T-helper 2 cell (primary cell): ENCODE data around the gene SYMPK.
"Not testable (repeated sequence)": the region's sequence is repeated elsewhere in the genome, so short reads cannot be mapped to it uniquely, and the experiment has no call there.

Experiments
- DNase-seq, 5 experiments: peaks; one replicate each; pipeline versions ENCODE4 v3.0.0 to v3.0.0-alpha.2; 2012 to 2022

The SYMPK gene

DNA sequence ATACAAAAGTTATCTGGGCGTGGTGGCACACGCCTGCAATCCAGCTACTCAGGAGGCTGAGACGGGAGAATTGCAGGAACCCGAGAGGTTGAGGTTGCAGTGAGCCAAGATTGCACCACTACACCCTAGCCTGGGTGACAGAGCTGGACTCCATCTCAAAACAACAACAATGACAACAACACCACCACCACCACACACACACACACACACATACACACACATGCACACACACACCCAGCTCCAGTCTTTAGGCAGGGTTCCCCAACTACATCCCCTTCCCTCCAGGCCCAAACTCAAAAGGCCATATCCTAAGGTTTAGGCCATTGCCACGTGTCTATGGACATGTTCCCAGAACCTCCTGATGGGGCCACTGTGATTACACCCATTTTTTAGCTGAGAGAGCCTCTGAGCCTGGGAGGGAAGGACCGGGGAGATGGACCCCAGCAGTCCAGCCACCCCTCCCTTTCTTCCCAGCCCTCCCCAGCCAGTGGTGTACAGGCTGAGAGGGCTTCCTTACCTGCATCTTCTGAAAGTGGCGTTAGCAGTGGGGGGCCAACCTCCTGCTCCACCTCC lies 61.3 kb downstream of the SYMPK start:
- DNase-seq = no peak

DNA sequence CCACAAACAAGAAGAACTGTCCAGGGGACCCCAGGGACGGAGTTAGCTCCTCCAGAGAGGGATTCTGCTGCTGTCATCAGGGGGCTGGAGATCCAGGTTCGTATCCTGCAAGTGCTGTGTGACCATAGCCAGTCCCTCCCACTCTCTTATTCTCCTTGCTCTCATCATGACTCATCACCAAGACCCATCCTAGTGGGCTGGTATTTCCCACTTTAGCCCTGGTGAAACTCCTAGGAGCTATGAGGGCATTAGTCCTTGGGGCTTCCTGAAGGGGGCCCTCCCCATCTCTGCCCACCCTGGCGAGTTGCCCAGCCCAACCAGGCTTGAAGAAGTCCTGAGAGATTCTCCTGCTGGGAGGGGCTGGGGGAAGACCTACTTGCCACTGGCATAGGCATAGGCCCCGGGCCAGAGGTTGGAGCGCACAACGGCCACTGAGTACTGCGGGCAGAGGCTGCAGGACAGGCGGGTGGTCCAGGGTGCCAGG lies 62.8 kb downstream of the SYMPK start:
- DNase-seq = no peak

DNA sequence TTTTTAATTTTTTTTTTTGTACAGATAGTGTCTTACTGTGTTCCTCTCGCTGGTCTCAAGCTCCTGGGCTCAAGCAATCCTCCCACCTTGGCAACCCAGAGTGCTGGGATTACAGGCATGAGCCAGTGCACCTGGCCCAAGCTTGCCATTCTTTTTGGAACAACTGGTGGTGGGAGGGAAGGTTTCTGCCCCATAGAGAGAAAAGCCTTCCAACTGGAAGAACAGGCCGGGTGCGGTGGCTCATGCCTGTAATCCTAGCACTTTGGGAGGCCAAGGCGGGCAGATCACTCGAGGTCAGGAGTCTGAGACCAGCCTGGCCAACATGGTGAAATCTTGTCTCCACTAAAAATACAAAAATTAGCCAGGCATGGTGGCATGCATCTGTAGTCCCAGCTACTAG lies 63.4 kb downstream of the SYMPK start:
- DNase-seq = not testable (repeated sequence)

DNA sequence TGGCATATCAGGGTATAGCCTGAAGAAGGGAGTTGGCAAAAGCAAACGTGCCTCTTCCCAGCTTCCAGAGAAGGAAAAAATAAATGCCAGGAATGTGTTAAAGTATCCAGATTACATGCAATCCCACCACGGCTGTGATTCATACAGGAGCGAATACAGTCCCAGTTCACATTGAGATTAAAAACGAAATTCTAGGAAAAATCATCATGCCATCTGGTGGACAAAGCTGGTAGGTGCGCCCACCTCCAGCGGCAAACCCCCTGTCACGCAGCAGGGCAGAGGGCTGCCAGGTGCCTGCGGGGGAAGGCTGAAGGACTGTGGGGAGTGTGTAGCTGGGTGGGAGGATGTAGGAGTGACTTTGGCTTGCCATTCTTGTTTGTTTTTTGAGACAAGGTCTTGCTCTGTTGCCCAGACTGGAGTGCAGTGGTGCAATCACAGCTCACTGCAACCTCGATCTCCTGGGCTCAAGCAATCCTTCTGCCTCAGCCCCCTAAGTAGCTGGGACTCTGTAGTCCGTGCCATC lies 63.9 kb downstream of the SYMPK start:
- peak; percentile 26 to 54 (median 48) for DNase-seq

DNA sequence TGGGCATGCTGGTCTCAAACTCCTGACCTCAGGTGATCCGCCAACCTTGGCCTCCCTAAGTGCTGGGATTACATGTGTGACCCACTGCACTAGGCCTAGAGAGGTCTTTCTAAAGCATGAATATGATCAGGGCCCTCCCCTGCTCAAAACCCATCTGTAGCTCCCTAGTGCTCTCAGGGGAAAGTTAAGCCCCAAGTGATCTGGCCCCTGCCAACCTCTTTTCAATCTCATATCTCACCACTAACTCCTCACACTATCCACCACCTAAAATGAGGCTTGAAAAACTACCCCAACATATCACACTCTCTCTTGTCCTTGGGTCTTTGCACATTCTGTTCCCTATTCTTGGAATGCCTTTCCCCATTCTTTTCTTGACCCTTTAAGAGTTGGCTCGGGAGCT lies 68.3 kb downstream of the SYMPK start:
- DNase-seq = no peak

DNA sequence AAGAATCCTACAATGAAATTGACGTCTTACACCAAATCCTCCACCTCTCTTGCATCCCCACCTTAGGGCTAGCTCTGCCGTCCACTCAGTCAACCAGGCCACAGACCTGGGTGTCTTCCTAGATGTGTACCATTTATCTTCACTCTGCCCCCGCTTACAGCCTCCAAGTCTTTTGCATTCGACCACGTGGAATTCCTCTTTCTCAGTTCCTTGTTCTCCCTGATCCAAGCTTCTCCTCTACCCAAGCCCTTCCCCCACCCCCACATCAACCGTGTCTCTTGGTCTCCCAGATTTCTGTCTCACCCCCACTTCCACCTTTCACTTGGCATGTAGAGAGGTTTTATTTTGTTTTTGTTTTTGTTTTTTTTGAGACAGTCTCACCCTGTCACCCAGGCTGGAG lies 69.1 kb downstream of the SYMPK start:
- DNase-seq = no peak

DNA sequence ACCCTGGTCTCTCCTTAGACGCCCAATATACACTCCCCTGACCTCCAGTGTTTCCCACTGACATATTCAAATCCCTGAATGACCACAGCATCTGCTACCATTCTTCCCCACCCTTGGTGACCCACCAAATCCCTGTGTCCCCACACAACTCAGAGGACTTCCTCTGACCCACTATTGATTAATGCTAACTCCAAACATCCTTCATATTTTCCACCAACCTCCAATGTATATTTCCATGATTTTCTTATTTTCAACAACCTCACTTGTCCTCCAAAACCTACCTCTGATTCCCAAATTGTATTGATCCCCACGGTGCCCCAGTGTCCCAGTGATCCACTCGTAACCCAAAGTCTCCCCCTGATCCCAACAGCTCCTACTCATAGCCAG lies 69.8 kb downstream of the SYMPK start:
- DNase-seq = no peak

DNA sequence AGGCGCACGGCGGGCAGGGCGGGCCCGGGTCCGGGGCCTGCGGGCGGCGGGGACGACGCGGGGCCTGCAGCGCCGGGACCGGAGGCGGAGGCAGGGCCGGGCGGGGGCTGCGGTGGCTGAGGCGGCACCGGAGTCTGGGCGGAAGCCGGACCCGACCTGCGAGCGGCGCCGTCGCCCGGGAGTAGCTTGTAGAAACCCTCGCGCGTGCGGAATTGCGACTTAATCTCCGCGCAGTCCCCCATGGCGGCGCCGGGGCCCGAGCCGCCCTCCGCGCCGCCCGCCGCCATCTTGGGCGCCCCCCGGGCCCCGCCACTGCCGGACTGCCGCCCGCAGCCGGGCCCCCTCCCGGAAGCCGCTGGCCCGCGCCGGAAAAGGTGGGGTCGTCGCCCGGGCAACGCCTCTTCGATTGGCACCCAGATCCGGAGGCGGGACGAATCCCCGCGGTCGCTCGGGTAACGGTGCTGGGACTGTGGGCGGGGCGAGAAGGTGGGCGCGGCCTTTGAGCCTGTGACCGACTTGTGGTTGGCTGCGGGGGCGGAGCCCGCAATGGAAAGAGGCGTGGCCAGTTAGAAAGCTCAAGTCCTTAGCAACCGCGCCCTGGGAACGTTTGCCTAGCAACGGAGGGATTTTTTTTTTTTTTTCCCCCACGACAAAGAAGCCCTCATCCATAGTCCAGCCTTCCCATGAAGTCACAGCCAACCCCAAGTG lies 70.3 kb downstream of the SYMPK start, which contains the start of gene DMWD:
DMWD (minus strand) TSS at position 376 of the 708 bp plus-strand sequence; CDS start at position 287, 89 bp downstream.
- DNase-seq = peak; percentile 97 to 99 (median 99)

DNA sequence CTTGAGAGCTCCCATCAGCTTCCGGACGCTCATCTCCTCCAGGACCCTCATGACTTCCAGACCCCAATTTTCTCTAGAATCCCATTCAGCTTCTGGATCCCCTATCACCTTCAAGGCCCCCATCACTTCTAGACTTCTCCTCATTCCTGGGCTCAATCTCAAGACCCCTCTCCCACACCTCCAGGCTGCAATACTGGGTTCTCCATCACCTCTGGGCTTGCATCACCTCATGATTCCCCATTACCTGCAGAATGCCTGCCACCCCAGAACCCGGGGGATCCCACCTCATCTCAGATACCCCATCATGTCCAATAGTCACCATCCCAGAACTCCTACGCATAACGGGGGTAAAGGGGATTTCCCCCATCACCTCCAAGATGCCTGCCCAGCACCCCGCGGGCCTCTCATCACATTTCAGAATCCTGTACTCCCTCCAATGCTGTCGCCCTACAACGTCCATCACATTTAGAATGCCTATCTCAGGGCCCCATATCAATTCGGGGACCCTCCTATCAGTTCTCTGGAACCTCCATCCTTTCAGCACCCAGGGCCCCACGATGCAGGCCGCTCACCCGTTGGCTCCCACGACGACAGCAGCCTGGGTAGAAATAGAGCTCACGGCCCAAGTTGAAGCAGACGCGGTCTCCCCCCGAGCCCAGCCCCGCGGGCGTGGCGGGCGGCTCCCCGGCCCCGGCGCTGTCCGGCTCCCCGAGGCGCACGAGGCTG lies 71.0 kb downstream of the SYMPK start:
- DNase-seq = no peak

DNA sequence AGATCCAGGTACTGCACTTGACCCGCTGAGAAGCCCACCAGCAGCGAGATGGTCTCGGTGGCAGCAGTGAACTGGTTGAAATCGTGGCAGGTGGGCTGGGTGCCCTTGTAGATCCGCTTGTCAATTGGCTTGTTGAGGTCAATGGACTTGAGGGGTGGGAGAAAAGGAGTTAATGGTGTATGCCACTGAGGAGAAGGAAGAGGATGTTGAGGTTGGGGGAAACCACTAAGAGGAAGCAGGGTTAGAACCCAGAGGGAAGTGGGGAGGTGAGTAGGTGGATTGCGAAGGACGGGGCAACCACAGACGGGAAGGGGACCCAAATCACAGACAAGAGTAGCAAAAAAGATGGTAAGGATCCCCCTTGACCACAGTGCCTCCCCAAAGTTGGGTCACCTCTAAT lies 72.0 kb downstream of the SYMPK start:
- DNase-seq = peak in 2 of 5 experiments; percentile 69 to 75

DNA sequence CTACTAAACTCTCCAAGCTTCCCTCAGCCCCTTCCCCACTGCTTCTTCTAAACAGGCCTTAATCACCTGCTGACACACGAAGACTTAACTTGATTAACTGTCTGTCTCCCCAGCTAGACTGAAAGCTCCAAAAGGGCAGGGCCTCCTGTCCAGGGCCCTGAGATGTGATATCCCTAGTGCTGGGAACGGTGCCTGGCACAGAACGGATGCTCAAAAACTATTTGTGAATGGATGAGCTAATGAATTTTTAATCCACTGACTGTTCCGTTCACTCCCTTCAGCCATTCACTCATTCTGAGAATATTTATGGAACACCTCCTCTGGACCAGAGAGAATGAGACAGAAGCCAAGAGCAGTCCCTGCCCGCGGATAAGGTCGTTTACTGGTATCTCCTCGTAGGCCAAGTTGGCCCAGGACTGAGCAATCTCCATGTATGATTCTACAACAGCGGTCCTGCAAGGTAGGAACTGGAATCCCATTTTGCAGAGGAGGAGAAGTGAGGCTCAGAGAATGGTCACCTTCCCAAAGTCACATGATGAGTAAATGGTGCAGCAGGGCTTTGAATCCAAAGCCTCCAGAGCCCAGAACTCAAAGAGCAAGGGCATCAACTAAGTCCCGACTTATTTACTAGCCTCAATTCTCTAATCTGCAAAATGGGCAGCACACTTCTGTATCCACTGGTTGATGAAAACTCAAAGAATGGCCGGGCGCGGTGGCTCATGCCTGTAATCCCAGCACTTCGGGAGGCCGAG lies 73.7 kb downstream of the SYMPK start:
- no peak for DNase-seq

DNA sequence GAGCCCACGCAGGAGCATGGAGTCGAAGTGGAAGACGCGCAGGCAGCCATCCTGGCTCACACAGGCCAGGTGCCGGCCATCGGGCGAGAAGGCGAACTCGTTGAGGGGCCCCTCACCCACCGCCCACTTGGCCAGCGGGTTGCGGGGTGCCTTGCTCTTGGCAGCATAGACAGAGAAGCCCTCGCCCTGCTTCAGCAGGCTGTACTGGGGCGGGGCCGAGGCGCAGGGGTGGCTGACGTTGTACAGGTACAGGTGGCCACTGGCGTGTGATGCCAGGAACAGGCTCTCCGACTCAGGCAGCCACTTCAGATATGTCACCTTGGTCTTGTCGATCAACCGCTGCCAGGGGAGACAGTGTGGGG lies 76.4 kb downstream of the SYMPK start:
- DNase-seq = no peak

DNA sequence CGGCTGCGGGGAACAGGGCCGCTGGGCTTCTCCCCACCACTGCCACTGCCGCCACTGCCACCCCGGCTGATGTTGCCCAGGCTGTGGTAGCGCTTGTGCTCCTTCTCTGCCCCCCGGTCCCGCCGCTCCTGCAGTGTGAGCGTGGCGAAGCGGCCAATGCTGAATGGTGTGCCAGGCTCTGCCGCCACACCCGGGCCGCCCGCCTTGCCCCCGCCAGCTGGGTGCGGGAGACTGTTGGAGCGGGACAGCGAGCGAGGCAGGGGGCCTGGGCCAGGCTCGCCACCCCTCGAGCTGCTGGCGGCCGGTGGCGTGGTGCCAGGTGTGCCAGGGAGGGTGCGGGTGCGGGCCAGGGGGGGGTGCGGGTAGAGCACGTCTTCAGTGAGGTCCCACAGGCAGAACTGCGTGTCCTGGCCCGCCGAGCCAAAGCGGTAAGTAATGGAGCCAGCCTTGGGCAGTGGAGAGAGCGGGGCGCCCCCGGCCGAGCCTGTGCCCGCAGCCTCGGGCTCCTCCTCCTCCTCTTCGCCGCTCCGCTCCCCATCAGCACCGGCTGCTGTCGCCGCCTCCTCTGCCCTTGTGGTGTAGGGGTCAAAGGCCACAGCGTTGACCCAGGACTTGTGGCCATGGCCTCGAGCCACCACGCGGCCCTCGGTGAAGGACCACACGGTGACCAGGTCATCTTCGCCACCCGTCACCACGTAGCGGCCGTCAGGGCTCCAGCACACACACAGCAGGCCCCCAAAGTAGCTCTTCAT lies 77.0 kb downstream of the SYMPK start:
- DNase-seq = no peak

DNA sequence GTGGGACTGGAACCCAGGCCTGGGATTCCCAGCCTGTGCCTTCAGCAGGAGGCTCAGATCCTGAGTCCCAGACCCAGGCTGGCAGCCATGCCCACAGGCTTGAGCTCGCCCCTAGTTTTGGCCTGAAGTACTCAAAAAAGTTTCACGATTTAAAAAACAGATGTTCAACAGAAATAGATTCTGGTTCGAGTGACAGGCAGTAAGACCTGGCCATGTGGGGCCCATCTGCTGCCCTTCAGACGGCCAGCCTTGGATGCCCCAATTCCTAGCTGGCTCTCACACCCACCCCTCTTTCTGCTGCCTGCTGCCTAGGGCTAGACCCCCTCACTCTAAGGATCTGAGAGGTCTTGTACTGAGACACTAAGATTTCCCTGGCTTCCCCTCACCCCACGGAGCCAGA lies 77.8 kb downstream of the SYMPK start:
- DNase-seq = no peak

DNA sequence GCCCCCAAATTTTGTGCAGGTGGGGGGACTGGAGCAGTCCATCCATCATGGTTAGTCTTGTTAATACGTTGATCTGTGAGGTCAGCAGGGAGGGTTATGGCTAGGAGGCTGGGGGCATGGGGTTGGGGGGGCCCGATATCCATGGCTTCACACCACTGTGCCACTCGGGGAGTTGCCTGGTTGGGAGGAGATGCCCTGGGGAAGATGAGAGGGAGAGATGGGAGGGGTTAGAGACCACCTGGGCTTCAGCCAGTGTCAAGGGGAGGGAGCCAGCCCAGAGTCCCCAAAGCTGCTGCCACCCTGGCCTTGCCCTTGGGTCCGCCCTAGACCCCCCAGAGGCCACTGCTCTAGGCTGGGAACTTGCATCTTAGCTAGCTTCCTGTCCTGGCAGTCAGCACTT lies 78.9 kb downstream of the SYMPK start:
- no peak for DNase-seq

DNA sequence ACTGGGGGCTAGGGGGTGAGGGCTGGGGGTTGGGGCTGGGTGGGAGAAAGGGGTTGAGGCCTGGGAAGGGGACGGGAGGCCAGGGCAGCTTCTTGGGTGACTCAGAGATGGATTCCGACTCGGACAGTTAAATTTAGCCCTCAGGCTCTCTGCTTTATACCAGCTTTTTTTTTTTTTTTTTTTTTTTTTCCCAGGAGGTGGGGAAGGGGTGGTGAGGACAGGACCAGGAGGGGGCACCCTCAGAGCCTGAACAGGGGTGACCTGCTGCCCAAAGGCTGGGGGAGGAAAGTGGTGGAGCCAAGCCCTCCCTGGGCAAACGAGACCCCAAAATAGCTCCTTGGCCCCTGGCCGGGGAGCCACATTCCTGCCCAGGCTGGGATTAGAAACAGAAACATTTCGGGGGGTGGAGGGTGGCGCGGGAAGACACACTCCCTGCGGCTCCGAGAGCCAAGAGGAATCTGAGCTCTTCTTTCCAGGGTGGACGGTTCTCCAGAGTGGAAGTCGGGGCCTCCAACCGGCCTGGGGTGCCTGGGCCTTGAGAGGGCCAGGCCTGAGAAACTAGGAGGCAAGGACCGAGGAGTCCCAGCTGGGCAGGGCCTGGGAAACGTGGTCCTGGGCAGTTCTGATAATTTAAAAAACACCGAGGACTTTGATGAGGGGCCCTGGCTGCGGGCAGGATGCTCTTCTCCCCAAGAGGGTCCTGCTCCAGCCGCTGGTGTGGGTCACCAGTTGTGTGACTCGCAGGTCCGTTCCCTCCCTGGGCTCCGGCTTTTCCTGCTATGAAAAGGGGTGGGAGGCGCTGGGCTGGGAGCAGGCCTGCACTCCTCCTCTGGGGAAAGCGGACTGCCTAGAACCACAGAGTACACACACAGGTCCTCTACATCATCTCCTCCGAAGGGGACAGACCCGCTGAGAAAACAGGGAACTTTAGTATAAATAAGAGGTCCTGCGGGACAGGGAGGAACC lies 79.8 kb downstream of the SYMPK start:
- DNase-seq = no peak

DNA sequence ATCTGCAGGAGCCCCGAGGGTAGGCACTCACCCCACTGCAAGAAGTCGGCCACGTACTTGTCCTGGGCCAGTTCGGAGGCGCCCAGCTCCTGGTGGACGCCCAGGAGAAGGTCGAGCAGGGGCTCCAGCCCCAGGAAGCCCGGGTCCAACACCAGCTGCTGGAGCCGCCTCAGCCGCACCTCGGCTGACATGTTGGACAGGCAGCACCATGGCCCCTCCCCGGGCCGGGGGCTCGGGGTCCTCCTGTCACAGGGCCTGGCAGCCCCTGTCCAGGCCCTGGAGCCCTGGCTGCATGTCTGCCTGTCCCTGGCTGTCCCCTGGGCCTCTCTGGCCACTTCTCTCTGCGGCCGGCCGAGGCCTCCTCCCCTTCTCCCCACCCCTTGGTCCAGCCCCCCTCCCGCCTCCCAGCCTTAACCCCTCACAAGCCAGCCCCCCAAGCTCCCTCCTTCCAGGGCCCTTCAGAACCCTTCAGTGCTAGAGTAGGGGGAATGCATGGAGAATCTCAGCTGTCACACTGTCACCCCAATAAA lies 80.7 kb downstream of the SYMPK start, which contains the start of gene DMPK:
DMPK (minus strand) TSS at position 329 of the 530 bp plus-strand sequence; CDS start at position 191, 138 bp downstream.
- DNase-seq = no peak

DNA sequence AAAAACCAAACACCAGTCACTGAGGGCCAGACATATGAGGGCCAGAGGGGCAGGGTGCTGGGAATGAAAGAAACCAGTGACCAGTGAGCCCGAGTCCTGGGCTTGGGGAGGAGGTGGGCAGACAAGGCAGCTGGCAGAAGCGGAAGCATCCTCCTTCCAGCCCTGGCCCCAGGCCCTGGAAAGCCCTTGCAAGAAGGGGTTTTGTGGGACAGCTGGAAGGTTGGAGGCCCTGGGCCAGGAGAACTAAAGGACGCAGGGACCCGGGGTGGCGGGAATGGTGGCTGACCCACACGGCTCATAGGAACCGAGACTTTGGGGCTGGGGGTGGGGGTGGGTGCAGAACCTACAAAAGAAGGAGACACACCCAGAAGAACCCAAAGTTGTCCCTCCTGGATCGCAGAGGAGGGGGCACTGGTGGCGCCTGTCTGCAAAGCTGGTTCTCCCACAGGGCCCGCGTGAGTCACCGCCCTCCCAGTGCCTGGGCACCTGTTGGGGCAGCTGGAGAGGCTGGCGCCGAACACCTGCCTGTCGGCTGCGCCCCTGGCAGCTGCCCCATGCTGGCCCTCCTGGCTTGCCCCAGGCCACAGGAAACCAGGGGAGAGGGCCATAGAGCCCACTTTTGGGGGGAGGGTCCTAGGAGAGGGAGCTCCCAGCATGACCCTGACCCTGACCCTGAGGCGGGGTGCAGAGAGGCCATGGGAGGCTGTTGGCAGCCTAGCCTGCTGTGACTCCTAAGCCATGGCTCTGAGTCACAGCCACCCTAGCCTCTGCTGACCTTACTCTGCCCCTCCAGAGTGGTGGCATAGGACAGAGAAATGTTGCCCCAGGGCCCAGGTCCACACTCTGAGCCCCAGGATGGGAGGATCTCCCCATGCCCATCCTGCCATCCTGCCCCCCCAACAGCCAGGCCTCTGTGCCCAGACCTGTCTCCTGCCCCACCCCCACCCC lies 81.5 kb downstream of the SYMPK start:
- DNase-seq = no peak
